ENCODE measurements around the gene ESPL1.
"Not testable (repeated sequence)": the region's sequence is repeated elsewhere in the genome, so short reads cannot be mapped to it uniquely, and the experiment has no call there.

ESPL1 gene

GRCh38 chr12:53286448-53286847, 18.3 kb downstream of the ESPL1 start:
- Histone ChIP-seq H3K9me3 (replicated peaks in 1 of 11) (no peaks in the 10 kb centered on the region), H3K36me3 (peaks cover 47 to 100% (median 94%) of the 10 kb centered on the region in 11 experiments), H3K9ac (peak overlapping the region in 3 of 11 experiments; percentile 9 to 29 (median 23); a peak in 4 of 22 replicates), H3K4me2 (peak overlapping the region in 1 of 11 experiments; percentile 2; a peak in 1 of 22 replicates), H3K4me1 (peaks cover 0 to 21% (median 4%) of the 10 kb centered on the region in 10 experiments; a peak in 9 of 20 replicates), H3K27ac (peak overlapping the region in 3 of 11 experiments; percentile 4 to 14 (median 7); a peak in 2 of 22 replicates), H4K20me1 (peaks cover 0 to 12% (median 0%) of the 10 kb centered on the region in 11 experiments; a peak in 2 of 22 replicates), H3K27me3 (no peaks in the 10 kb centered on the region), H3K4me3 (no peak overlapping the region)
- TF ChIP-seq Cebpa-rat (IDR thresholded peaks at IDR 0.05) = no peak

GRCh38 chr12:53287741-53288216, 19.7 kb downstream of the ESPL1 start:
- Histone ChIP-seq H3K27me3 (no peaks in the 10 kb centered on the region), H4K20me1 (peaks cover 0 to 9% (median 0%) of the 10 kb centered on the region in 11 experiments; a peak in 2 of 22 replicates), H3K27ac (peak overlapping the region in 3 of 11 experiments; percentile 4 to 39 (median 11); a peak in 5 of 22 replicates), H3K4me2 (peak overlapping the region in 2 of 11 experiments; percentile 45 to 56; a peak in 5 of 22 replicates), H3K4me3 (no peak overlapping the region), H3K36me3 (peaks cover 45 to 100% (median 94%) of the 10 kb centered on the region in 11 experiments), H3K9me3 (replicated peaks in 1 of 11) (no peaks in the 10 kb centered on the region), H3K9ac (peak overlapping the region in 4 of 11 experiments; percentile 13 to 57 (median 38); a peak in 4 of 22 replicates), H3K4me1 (peaks cover 0 to 21% (median 4%) of the 10 kb centered on the region in 10 experiments; a peak in 9 of 20 replicates)
- no peak for TF ChIP-seq Cebpa-rat (IDR thresholded peaks at IDR 0.05)

- Histone ChIP-seq H3K9ac (peak overlapping the region in 4 of 11 experiments; percentile 13 to 57 (median 38); a peak in 4 of 22 replicates), H3K36me3 (peaks cover 41 to 100% (median 94%) of the 10 kb centered on the region in 11 experiments), H4K20me1 (peaks cover 0 to 6% (median 0%) of the 10 kb centered on the region in 11 experiments; a peak in 2 of 22 replicates), H3K27me3 (no peaks in the 10 kb centered on the region), H3K27ac (peak overlapping the region in 3 of 11 experiments; percentile 4 to 39 (median 11); a peak in 5 of 22 replicates), H3K9me3 (replicated peaks in 1 of 11) (no peaks in the 10 kb centered on the region), H3K4me2 (peak overlapping the region in 2 of 11 experiments; percentile 45 to 56; a peak in 5 of 22 replicates), H3K4me3 (no peak overlapping the region), H3K4me1 (peaks cover 0 to 21% (median 4%) of the 10 kb centered on the region in 10 experiments; a peak in 9 of 20 replicates)
- no peak for TF ChIP-seq Cebpa-rat (IDR thresholded peaks at IDR 0.05)
These were observed 20.2 kb downstream of the ESPL1 start for GRCh38 chr12:53288322-53288721.

- H3K9me3 ChIP-seq (replicated peaks in 1 of 11) = no peaks in the 10 kb centered on the region
- peaks cover 28 to 98% (median 91%) of the 10 kb centered on the region in 11 experiments for H3K36me3 ChIP-seq
- no peak for TF ChIP-seq Cebpa-rat (IDR thresholded peaks at IDR 0.05)
These were observed 21.8 kb downstream of the ESPL1 start for GRCh38 chr12:53289891-53290290.

GRCh38 chr12:53290661-53291060, 22.6 kb downstream of the ESPL1 start:
- no peak overlapping the region for H3K27ac ChIP-seq
- peaks cover 7 to 30% (median 13%) of the 10 kb centered on the region in 10 experiments; a peak in 19 of 20 replicates for H3K4me1 ChIP-seq
- peaks cover 25 to 90% (median 85%) of the 10 kb centered on the region in 11 experiments; a peak in 21 of 22 replicates for H3K36me3 ChIP-seq
- no peak overlapping the region for H3K4me2 ChIP-seq
- H3K9ac ChIP-seq = peak overlapping the region in 1 of 11 experiments; percentile 17; a peak in 1 of 22 replicates
- H3K4me3 ChIP-seq = no peak overlapping the region
- no peak for TF ChIP-seq Cebpa-rat (IDR thresholded peaks at IDR 0.05)
- no peaks in the 10 kb centered on the region for H3K9me3 ChIP-seq (replicated peaks in 1 of 11)
- no peaks in the 10 kb centered on the region for H3K27me3 ChIP-seq
- H4K20me1 ChIP-seq = peaks cover 0 to 6% (median 0%) of the 10 kb centered on the region in 11 experiments; a peak in 2 of 22 replicates

More at GRCh38 chr12:53289891-53290290, 21.8 kb downstream of the ESPL1 start:
- Histone ChIP-seq H3K4me2 (no peak overlapping the region), H3K27me3 (no peaks in the 10 kb centered on the region), H3K4me3 (no peak overlapping the region), H3K4me1 (peaks cover 4 to 27% (median 10%) of the 10 kb centered on the region in 10 experiments; a peak in 19 of 20 replicates), H4K20me1 (peaks cover 0 to 6% (median 0%) of the 10 kb centered on the region in 11 experiments; a peak in 2 of 22 replicates), H3K27ac (no peak overlapping the region), H3K9ac (peak overlapping the region in 5 of 11 experiments; percentile 7 to 34 (median 11); a peak in 4 of 22 replicates)

GRCh38 chr12:53292426-53292825, 24.3 kb downstream of the ESPL1 start:
- Histone ChIP-seq H3K27me3 (no peaks in the 10 kb centered on the region), H3K4me1 (peaks cover 22 to 40% (median 25%) of the 10 kb centered on the region in 10 experiments), H3K4me3 (no peak overlapping the region), H3K9me3 (replicated peaks in 1 of 11) (no peaks in the 10 kb centered on the region), H3K4me2 (no peak overlapping the region), H4K20me1 (peaks cover 0 to 10% (median 0%) of the 10 kb centered on the region in 11 experiments; a peak in 3 of 22 replicates), H3K27ac (no peak overlapping the region), H3K9ac (no peak overlapping the region), H3K36me3 (peaks cover 19 to 86% (median 74%) of the 10 kb centered on the region in 11 experiments; a peak in 21 of 22 replicates)
- no peak for TF ChIP-seq Cebpa-rat (IDR thresholded peaks at IDR 0.05)

GRCh38 chr12:53295070-53295890, 27.2 kb downstream of the ESPL1 start, which contains the start of gene PFDN5:
Gene PFDN5, plus strand, starts transcription at chr12:53295542. Its CDS starts 26 bp downstream, at chr12:53295568.
- peaks cover 42 to 49% (median 47%) of the 10 kb centered on the region in 10 experiments for H3K4me1 ChIP-seq
- peak within 1 kb of the TSS; percentile 83 to 95 (median 89) for H3K27ac ChIP-seq
- peak within 1 kb of the TSS; percentile 89 to 97 (median 94) for H3K9ac ChIP-seq
- H3K9me3 ChIP-seq (replicated peaks in 1 of 11) = no peaks in the 10 kb centered on the region
- no peaks in the 10 kb centered on the region for H3K27me3 ChIP-seq
- H4K20me1 ChIP-seq = peaks cover 0 to 12% (median 0%) of the 10 kb centered on the region in 11 experiments; a peak in 5 of 22 replicates
- peak within 1 kb of the TSS; percentile 78 to 98 (median 91) for H3K4me3 ChIP-seq
- TF ChIP-seq Cebpa-rat (IDR thresholded peaks at IDR 0.05) = no peak
- peak within 1 kb of the TSS; percentile 85 to 99 (median 94) for H3K4me2 ChIP-seq
- H3K36me3 ChIP-seq = peaks cover 19 to 75% (median 61%) of the 10 kb centered on the region in 11 experiments; a peak in 21 of 22 replicates

- Histone ChIP-seq H3K4me1 (peaks cover 48 to 55% (median 53%) of the 10 kb centered on the region in 10 experiments), H3K27ac (peak overlapping the region; percentile 83 to 95 (median 89))
- no peak for TF ChIP-seq Cebpa-rat (IDR thresholded peaks at IDR 0.05)
These were observed 27.8 kb downstream of the ESPL1 start for GRCh38 chr12:53295891-53296219.

GRCh38 chr12:53297106-53297505, 29.0 kb downstream of the ESPL1 start:
- Histone ChIP-seq H3K4me2 (peak overlapping the region in 10 of 11 experiments; percentile 88 to 99 (median 95); a peak in 17 of 22 replicates), H3K4me3 (peak overlapping the region in 5 of 10 experiments; percentile 30 to 96 (median 88); a peak in 9 of 20 replicates), H3K4me1 (peaks cover 60 to 68% (median 65%) of the 10 kb centered on the region in 10 experiments), H3K36me3 (peaks cover 15 to 70% (median 55%) of the 10 kb centered on the region in 11 experiments), H3K9ac (peak overlapping the region; percentile 79 to 97 (median 94); a peak in 18 of 22 replicates), H3K27ac (peak overlapping the region in 9 of 11 experiments; percentile 70 to 95 (median 78); a peak in 10 of 22 replicates), H4K20me1 (peaks cover 0 to 21% (median 2%) of the 10 kb centered on the region in 11 experiments; a peak in 7 of 22 replicates)
- H3K27me3 ChIP-seq; H3K9me3 ChIP-seq (replicated peaks in 1 of 11): not testable (repeated sequence)

More at GRCh38 chr12:53295891-53296219, 27.8 kb downstream of the ESPL1 start:
- peak overlapping the region; percentile 78 to 98 (median 91) for H3K4me3 ChIP-seq
- peaks cover 0 to 12% (median 0%) of the 10 kb centered on the region in 11 experiments; a peak in 5 of 22 replicates for H4K20me1 ChIP-seq
- H3K4me2 ChIP-seq = peak overlapping the region; percentile 85 to 99 (median 94)
- peaks cover 16 to 70% (median 56%) of the 10 kb centered on the region in 11 experiments; a peak in 21 of 22 replicates for H3K36me3 ChIP-seq
- no peaks in the 10 kb centered on the region for H3K9me3 ChIP-seq (replicated peaks in 1 of 11)
- peak overlapping the region; percentile 89 to 97 (median 94) for H3K9ac ChIP-seq
- H3K27me3 ChIP-seq = no peaks in the 10 kb centered on the region
